Brain microvascular endothelial cell (primary cell): Measurements from ENCODE around the gene VASP.

Source experiments
- DNase-seq: peaks from one replicate; pipeline ENCODE4 v3.0.0-alpha.2; 2020
- H3K27ac ChIP-seq: fragments of 250-450 bp; sonication (Bioruptor Pico); 2 replicates; pipeline ENCODE4 v1.5.1; 2020; ENCODE audit warnings: mild to moderate bottlenecking, moderate library complexity
- H3K27me3 ChIP-seq: fragments of 250-450 bp; sonication (Bioruptor Pico); replicated peaks from 2 replicates; pipeline ENCODE4 v1.5.1; 2020; ENCODE audit warnings: mild to moderate bottlenecking
- H3K36me3 ChIP-seq: fragments of 250-450 bp; sonication (Bioruptor Pico); replicated peaks from 2 replicates; pipeline ENCODE4 v1.5.1; 2020; ENCODE audit warnings: mild to moderate bottlenecking
- H3K4me3 ChIP-seq: 2 replicates; pipeline ENCODE4 v1.5.1; 2011; ENCODE audit warnings: low read depth, mild to moderate bottlenecking, control low read depth, low read length, moderate library complexity
- in situ Hi-C: cut with HindIII; loops from 2 replicates; pipeline ENCODE4 v1.10.0; 2017; ENCODE audit warnings: low sequenced_read_pairs, low pct_ligation_motif_present
- TF ChIP-seq, protein P1 (sequence below): IDR thresholded peaks from 2 replicates; pipeline ENCODE4 v1.5.1; 2011; ENCODE audit warnings: low read depth, mild to moderate bottlenecking, moderate library complexity, low read length, control low read depth, inconsistent platforms; ENCODE audit errors: missing control alignments

Gene VASP

DNA sequence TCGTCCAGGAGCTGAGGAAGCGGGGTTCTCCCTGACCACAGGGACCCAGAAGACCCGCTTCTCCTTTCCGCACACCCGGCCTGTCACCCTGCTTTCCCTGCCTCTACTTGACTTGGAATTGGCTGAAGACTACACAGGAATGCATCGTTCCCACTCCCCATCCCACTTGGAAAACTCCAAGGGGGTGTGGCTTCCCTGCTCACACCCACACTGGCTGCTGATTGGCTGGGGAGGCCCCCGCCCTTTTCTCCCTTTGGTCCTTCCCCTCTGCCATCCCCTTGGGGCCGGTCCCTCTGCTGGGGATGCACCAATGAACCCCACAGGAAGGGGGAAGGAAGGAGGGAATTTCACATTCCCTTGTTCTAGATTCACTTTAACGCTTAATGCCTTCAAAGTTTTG is 18.9 kb downstream of the VASP start:
- Histone ChIP-seq H3K36me3 (peaks cover 69% of the 10 kb centered on the region), H3K27me3 (no peaks in the 10 kb centered on the region), H3K4me3 (no peak overlapping the region), H3K27ac (no peak overlapping the region)
- DNase-seq: peak; percentile 53
- TF ChIP-seq, protein P1, sequence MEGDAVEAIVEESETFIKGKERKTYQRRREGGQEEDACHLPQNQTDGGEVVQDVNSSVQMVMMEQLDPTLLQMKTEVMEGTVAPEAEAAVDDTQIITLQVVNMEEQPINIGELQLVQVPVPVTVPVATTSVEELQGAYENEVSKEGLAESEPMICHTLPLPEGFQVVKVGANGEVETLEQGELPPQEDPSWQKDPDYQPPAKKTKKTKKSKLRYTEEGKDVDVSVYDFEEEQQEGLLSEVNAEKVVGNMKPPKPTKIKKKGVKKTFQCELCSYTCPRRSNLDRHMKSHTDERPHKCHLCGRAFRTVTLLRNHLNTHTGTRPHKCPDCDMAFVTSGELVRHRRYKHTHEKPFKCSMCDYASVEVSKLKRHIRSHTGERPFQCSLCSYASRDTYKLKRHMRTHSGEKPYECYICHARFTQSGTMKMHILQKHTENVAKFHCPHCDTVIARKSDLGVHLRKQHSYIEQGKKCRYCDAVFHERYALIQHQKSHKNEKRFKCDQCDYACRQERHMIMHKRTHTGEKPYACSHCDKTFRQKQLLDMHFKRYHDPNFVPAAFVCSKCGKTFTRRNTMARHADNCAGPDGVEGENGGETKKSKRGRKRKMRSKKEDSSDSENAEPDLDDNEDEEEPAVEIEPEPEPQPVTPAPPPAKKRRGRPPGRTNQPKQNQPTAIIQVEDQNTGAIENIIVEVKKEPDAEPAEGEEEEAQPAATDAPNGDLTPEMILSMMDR: no peak
- in situ Hi-C loops: no loop called here

DNA sequence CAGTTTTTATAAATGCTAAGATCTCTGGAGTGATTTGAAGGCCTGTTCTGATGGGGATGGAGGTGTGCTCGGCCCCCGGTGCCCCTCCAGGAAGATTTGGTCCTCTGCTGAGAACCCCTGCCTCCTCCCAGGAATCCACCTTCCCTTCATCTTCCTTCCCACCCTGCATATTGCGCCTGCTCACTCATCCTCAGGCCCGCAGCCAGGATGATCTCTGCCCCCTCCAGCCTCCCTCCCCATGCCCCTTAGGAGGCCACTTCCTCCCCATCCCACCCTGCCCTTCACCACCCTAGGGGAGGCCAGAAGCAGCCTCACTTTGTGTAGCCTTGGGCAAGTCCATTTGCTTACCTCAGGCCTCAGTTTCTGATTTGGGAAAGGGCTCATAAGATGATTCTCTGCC is 19.7 kb downstream of the VASP start:
- in situ Hi-C loops: no loop called here
- Histone ChIP-seq H3K27ac (no peak overlapping the region), H3K27me3 (no peaks in the 10 kb centered on the region), H3K4me3 (no peak overlapping the region), H3K36me3 (peaks cover 62% of the 10 kb centered on the region)
- TF ChIP-seq, protein P1: no peak
- no peak for DNase-seq

DNA sequence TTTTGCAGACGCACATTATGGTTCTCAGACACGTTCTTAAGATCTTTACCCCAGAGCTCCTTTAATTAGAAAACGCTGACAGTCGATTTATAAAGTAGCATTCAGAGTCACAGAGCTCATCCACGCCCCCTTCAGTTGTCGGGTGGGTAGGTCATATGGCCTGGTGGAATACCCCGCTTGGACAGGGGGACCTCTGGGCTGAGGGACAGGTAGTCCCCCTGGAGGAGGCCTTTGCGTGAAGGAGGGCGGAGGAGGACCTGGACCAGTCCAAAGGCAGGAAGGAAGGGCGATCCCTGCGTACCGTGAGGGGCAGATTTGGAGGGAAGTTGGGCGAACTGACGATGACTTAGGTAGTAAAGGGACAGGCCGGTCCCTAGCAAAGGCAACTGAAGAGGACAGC is 20.5 kb downstream of the VASP start:
- TF ChIP-seq, protein P1: peak; percentile 7
- H3K27ac ChIP-seq: no peak overlapping the region
- in situ Hi-C loops: no loop called here
- no peaks in the 10 kb centered on the region for H3K27me3 ChIP-seq
- H3K36me3 ChIP-seq: peaks cover 57% of the 10 kb centered on the region
- DNase-seq: no peak
- no peak overlapping the region for H3K4me3 ChIP-seq

DNA sequence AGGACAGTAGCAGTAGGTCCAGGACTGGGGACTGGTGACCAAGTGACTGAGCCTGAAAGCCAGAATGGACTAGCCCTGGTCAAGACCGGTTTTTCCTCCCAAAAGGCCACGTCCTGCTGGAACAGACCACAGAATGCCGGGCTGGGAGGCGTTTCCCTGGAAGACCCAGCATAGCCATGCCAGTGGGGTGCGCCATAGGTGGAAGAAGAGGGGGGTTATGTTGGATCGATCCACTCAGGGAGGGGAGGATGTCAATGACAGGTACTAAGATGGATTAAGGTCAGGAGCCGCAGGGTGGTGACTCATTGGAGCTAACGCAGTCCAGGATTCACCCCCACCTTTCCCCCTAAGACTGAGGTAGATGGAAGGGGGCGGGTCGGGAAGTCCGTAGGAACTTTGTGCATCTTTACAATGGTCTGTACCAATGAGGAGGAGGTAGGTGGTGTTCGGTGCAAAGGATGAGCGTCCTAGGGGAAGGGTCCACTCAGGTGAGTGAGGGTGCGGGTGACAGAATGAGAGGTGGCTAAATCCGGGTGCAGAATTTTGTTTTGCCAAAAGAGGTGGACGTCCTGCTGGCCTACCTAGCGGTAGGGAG is 21.0 kb downstream of the VASP start:
- no peak overlapping the region for H3K27ac ChIP-seq
- in situ Hi-C loops: no loop called here
- peaks cover 55% of the 10 kb centered on the region for H3K36me3 ChIP-seq
- H3K4me3 ChIP-seq: no peak overlapping the region
- H3K27me3 ChIP-seq: no peaks in the 10 kb centered on the region
- TF ChIP-seq, protein P1: no peak
- DNase-seq: no peak

DNA sequence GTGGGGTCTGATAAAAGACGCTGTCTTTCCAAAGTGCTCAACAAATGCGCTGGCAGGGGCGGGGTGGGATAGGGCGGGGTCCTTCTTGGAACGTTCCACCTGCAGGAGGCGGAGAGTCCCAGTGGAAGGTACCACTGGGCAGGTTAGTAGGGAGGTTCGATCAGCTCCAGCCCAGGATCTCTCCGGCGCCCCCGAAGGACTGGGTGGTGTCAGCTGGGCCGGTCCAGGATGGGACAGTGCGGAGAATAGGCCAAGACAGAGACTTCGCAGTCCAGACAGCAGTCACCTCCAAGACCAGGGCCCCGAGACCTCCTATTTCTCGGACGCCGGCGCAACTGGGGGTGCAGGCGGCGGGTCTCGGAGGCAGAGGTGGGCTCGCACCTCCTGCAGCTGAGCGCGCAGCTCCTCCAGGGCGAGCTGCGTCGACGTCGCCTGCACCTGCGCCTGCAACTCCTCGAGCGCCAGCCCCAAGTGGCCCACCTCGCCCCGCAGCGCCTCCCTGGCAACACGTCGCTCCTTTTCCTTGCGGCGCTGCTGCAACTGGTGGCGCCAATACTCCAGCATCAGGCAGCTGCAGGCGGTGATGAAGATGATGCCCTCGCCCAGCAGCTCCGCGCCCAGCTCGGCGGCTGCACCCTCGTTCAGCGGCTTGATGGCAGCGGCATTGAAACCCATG is 21.6 kb downstream of the VASP start:
- Histone ChIP-seq H3K27ac (no peak overlapping the region), H3K27me3 (no peaks in the 10 kb centered on the region), H3K4me3 (no peak overlapping the region), H3K36me3 (peaks cover 50% of the 10 kb centered on the region)
- in situ Hi-C loops: no loop called here
- DNase-seq: no peak
- TF ChIP-seq, protein P1: no peak

DNA sequence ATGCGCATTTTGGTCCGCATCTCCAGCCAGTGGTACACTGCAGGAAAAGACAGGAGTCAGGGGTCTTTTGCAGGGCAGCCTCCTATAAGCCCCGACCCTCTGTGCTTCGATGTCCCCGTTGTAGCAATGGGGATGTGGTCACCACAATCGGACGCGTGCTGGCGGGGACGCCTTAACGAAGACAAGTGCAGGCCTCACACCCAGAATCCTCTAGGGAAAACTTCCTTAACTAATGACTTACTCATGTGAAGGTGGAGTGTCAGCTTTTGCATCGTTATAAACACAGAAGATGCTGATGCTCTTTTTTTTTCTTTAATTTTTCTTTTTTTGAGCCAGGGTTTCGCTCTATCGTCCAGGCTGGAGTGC is 22.1 kb downstream of the VASP start:
- Histone ChIP-seq H3K27ac (no peak overlapping the region), H3K27me3 (no peaks in the 10 kb centered on the region), H3K4me3 (no peak overlapping the region), H3K36me3 (peaks cover 45% of the 10 kb centered on the region)
- TF ChIP-seq, protein P1: no peak
- DNase-seq: no peak
- in situ Hi-C loops: no loop called here
